Heart right ventricle (tissue), 16 donors: ENCODE data around the gene ATG2B. TPM values are rescaled to one million over a fixed set of nuclear protein-coding genes. Genes with fewer than 3 reads are reported as not detected.
"Not testable (repeated sequence)": the region's sequence is repeated elsewhere in the genome, so short reads cannot be mapped to it uniquely, and the experiment has no call there.

Source experiments
- ATAC-seq, 8 donors: fragments of 200-7000 bp; cut with Tn5 transposase; one replicate each; pipeline ENCODE4 v1.9.1; 2020; ENCODE audit warnings: mild to moderate bottlenecking in 8 of 8, moderate library complexity in 8 of 8, moderate number of reproducible peaks in 1 of 8
- DNase-seq, 2 donors: peaks; one replicate each; pipeline ENCODE4 v3.0.0-alpha.2; 2020
- H3K27ac ChIP-seq, 10 donors: fragments of 200-600 bp; sonication (generic) in 2 of 10; one replicate each; pipeline versions ENCODE4 v1.5.0 to v1.8.0; 2020 to 2022; ENCODE audit warnings: mild to moderate bottlenecking in 3 of 10
- H3K27me3 ChIP-seq, 7 donors: fragments of 200-600 bp; one replicate each; pipeline ENCODE4 v1.8.0; 2021 to 2022; ENCODE audit warnings: mild to moderate bottlenecking in 2 of 7
- H3K36me3 ChIP-seq, 9 donors: fragments of 200-600 bp; sonication (generic) in 1 of 9; one replicate each; pipeline versions ENCODE4 v1.5.0 to v1.8.0; 2020 to 2022; ENCODE audit warnings: mild to moderate bottlenecking in 2 of 9
- H3K4me1 ChIP-seq, 9 donors: fragments of 200-600 bp; sonication (generic) in 1 of 9; one replicate each; pipeline versions ENCODE4 v1.5.0 to v1.8.0; 2020 to 2022; ENCODE audit warnings: mild to moderate bottlenecking in 4 of 9
- H3K4me3 ChIP-seq, 10 donors: fragments of 200-600 bp; sonication (generic) in 2 of 10; one replicate each; pipeline versions ENCODE4 v1.5.0 to v1.8.0; 2020 to 2022; ENCODE audit warnings: mild to moderate bottlenecking in 7 of 10, moderate library complexity in 2 of 10
- H3K9me3 ChIP-seq, 11 donors: fragments of 200-600 bp in 10 of 11; sonication (generic) in 2 of 11; one replicate each; pipeline versions ENCODE4 v1.5.0 to v1.8.0; 2013 to 2022; ENCODE audit warnings: mild to moderate bottlenecking in 2 of 11, control low read depth in 1 of 11, moderate library complexity in 1 of 11
- WGBS, 2 donors: extraction: QIAGEN DNeasy Blood & Tissue Kit; methylation state at CpG; one replicate each; pipeline ENCODE4 v1.1.7; 2013; ENCODE audit warnings: inconsistent platforms in 1 of 2; 5-methylcytosine and 5-hydroxymethylcytosine counted together
- intact Hi-C, 10 donors: fragments of 100-400 bp; cut with DNase I; formaldehyde crosslinking; loops; one replicate each; pipeline versions ENCODE4 v1.11.1 to v1.14.2; 2022
- polyA plus RNA-seq, 2 donors: library from polyadenylated mRNA; stranded (reverse); fragments of 200-250 nt; gene quantifications; one replicate each; pipeline ENCODE4 v1.2.3, GENCODE V29; 2013
- total RNA-seq, 10 donors: library from RNA; stranded (reverse); fragmentation: NEBNext Ultra II Directional in 3 of 10; extraction: Animal tissue kit (Norgen Biotek cat#: 25700) in 3 of 10; gene quantifications; one replicate each; pipeline versions ENCODE4 v1.2.1 to v1.2.4, GENCODE V29; 2021 to 2023
- TF ChIP-seq, protein P1 (sequence below), 9 donors: fragments of 200-600 bp; sonication (generic) in 2 of 9; IDR thresholded peaks; one replicate each; pipeline versions ENCODE4 v1.5.0 to v1.8.0; 2021 to 2022; ENCODE audit warnings: antibody characterized with exemption in 9 of 9, mild to moderate bottlenecking in 5 of 9, moderate library complexity in 1 of 9
- donor health status: Arrhythmogenic right ventricular cardiomyopathy.
- donor health status: ischemic (EF 13 %, LVEDD 7.1; RV severe dilation, severe dysfunction).
- donor health status: healthy with polysubstance abuse.
- donor health status: DM: no; HTN: yes; CAD: no.
- donor health status: DM: no; HTN: no; CAD: no.
- donor health status: ischemic (EF 25% LVEDD 6.9; RV normal size, moderate dysfunction).
- donor health status: ischemic (EF 25% LVEDD 5.7; RV mildly dilated, moderate dysfunction).
- donor health status: healthy.
- donor health status: DM: yes; HTN: yes; CAD: no.
- donor health status: Ischemic cardiomyopathy.
- donor health status: ischemic (EF 35%, LVEDD 5.7; RV mildly dilated, moderate dysfunction).
- donor health status: nonischemic (EF 11% LVEDD 7.7; RV severe dilation, severe dysfunction).
- donor health status: DM: yes; HTN: yes; CAD: no.
- donor health status: PGD.
- donor health status: ischemic (EF 29% LVEDD 5.4; RV normal size, mild dysfunction).
- donor health status: nonischemic (EF 23%, LVEDD 6.1; RV moderate dilation, normal function).

ATG2B gene
- total and polyA plus RNA-seq, 12 donors = 2.4 to 20.2 (median 14.0) TPM

- ATAC-seq (no peak), DNase-seq (no peak)
- TF ChIP-seq, protein P1, sequence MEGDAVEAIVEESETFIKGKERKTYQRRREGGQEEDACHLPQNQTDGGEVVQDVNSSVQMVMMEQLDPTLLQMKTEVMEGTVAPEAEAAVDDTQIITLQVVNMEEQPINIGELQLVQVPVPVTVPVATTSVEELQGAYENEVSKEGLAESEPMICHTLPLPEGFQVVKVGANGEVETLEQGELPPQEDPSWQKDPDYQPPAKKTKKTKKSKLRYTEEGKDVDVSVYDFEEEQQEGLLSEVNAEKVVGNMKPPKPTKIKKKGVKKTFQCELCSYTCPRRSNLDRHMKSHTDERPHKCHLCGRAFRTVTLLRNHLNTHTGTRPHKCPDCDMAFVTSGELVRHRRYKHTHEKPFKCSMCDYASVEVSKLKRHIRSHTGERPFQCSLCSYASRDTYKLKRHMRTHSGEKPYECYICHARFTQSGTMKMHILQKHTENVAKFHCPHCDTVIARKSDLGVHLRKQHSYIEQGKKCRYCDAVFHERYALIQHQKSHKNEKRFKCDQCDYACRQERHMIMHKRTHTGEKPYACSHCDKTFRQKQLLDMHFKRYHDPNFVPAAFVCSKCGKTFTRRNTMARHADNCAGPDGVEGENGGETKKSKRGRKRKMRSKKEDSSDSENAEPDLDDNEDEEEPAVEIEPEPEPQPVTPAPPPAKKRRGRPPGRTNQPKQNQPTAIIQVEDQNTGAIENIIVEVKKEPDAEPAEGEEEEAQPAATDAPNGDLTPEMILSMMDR (IDR thresholded peaks at IDR 0.05) = no peak
- no peak overlapping the region for H3K4me3 ChIP-seq
- 89 to 92% methylated on average over 6 of the region's 6 CpGs for WGBS, 2 donors
- H3K9me3 ChIP-seq = no peaks in the 10 kb centered on the region
- no peaks in the 10 kb centered on the region for H3K36me3 ChIP-seq
- intact Hi-C loops = no loop called here
- no peak overlapping the region for H3K27ac ChIP-seq
- H3K27me3 ChIP-seq = peaks cover 0 to 9% (median 0%) of the 10 kb centered on the region in 7 donors
- H3K4me1 ChIP-seq = peaks cover 0 to 9% (median 0%) of the 10 kb centered on the region in 9 donors
These were observed 116.1 kb downstream of the ATG2B start for GRCh38 chr14:96247031-96247430.

GRCh38 chr14:96246539-96246847 lies 116.6 kb downstream of the ATG2B start:
- peak in 1 of 8 donors; percentile 84 for ATAC-seq
- 75 to 78% methylated on average over 1 of the region's 1 CpG for WGBS, 2 donors
- TF ChIP-seq, protein P1 (IDR thresholded peaks at IDR 0.05) = no peak

DNA sequence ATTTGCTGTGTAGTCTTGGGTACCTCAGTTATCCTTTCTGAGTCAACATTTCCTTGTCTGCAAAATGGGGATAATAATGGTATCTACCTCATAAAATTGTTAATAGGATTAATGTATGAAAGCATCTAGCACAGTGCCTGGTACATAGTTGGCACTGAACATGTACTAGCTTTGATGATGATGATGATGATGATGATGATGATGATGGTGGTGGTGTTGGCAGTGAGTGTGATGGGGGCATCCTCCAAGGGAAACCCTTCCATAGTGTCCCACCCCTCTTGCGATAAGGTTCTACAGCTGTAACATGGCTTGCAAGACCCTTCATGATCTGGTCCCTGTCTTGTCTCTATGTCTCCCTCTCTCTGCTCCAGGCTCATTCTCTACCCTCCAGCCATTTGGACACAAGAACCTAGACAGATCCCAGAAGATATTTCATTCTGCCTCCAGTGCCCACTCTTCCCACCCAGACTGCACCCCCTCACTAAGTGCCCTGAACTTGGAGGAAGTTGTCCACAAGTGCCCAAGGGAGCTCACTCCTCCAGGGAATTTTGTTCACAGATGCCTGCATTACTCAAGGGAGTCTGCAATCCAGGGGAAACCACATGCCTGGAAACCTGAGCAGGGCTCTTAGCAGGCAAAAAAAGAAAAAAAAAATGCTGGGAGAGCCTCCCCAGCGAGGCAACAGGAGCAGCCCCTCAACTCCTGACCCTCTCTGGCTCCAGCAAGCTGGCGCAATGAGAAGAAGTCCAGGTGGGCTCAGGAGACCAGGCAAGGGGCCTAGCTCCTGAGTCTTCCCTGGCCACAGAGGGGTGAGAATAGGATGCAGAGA lies 117.2 kb downstream of the ATG2B start:
- Histone ChIP-seq H3K9me3 (no peaks in the 10 kb centered on the region), H3K4me1 (peaks cover 0 to 9% (median 0%) of the 10 kb centered on the region in 9 donors), H3K36me3 (no peaks in the 10 kb centered on the region), H3K27me3 (peaks cover 0 to 7% (median 0%) of the 10 kb centered on the region in 7 donors), H3K27ac (no peak overlapping the region), H3K4me3 (no peak overlapping the region)
- TF ChIP-seq, protein P1 (IDR thresholded peaks at IDR 0.05) = no peak
- 87 to 88% methylated on average over 3 of the region's 3 CpGs for WGBS, 2 donors
- intact Hi-C loops = no loop called here
- no peak for DNase-seq
- ATAC-seq = no peak

More at GRCh38 chr14:96246539-96246847, 116.6 kb downstream of the ATG2B start:
- no peak for DNase-seq
- Histone ChIP-seq H3K27ac (no peak overlapping the region), H3K4me1 (peaks cover 0 to 9% (median 0%) of the 10 kb centered on the region in 9 donors), H3K27me3 (peaks cover 0 to 7% (median 0%) of the 10 kb centered on the region in 7 donors), H3K4me3 (no peak overlapping the region), H3K9me3 (no peaks in the 10 kb centered on the region), H3K36me3 (no peaks in the 10 kb centered on the region)
- intact Hi-C loops = no loop called here

GRCh38 chr14:96245074-96245473 lies 118.1 kb downstream of the ATG2B start:
- ATAC-seq, H3K27ac ChIP-seq, intact Hi-C loops, H3K36me3 ChIP-seq, H3K4me1 ChIP-seq, H3K9me3 ChIP-seq, H3K27me3 ChIP-seq, H3K4me3 ChIP-seq, DNase-seq: not testable (repeated sequence)
- 94% methylated on average over 3 of the region's 3 CpGs for WGBS, 2 donors

- 52 to 56% methylated on average over 5 of the region's 5 CpGs for WGBS, 2 donors
- Histone ChIP-seq H3K4me1 (peaks cover 0 to under 1% (median 0%) of the 10 kb centered on the region in 9 donors), H3K9me3 (no peaks in the 10 kb centered on the region), H3K4me3 (no peak overlapping the region), H3K27ac (no peak overlapping the region), H3K36me3 (no peaks in the 10 kb centered on the region), H3K27me3 (peaks cover 0 to 18% (median 8%) of the 10 kb centered on the region in 7 donors)
- ATAC-seq (no peak), DNase-seq (no peak)
- TF ChIP-seq, protein P1 (IDR thresholded peaks at IDR 0.05) = no peak
- intact Hi-C loops = no loop called here
These were observed 119.4 kb downstream of the ATG2B start for GRCh38 chr14:96243785-96244184.
